H9 (cell line): Measurements from ENCODE around the gene CHD9. TPM values are rescaled to one million over a fixed set of nuclear protein-coding genes. Genes with fewer than 3 reads are reported as not detected.

ENCODE experiments used
- DNase-seq: peaks from one replicate; pipeline ENCODE4 v3.0.0-alpha.2; 2017
- H2AFZ ChIP-seq: one replicate; pipeline ENCODE4 v1.6.1; 2013; ENCODE audit warnings: mild to moderate bottlenecking, low read length, control low read depth, moderate library complexity
- H2AK5ac ChIP-seq: 2 replicates; pipeline ENCODE4 v1.6.1; 2013; ENCODE audit warnings: low read length, control low read depth, mixed read lengths; ENCODE audit not compliant: insufficient read length
- H2BK120ac ChIP-seq: one replicate; pipeline ENCODE4 v1.6.1; 2013; ENCODE audit warnings: low read depth, mild to moderate bottlenecking, low read length, control low read depth, inconsistent platforms; ENCODE audit not compliant: poor library complexity, severe bottlenecking
- H2BK12ac ChIP-seq: 2 replicates; pipeline ENCODE4 v1.6.1; 2013; ENCODE audit warnings: low read length, control low read depth, mixed read lengths, low read depth; ENCODE audit not compliant: insufficient read length
- H2BK15ac ChIP-seq: 2 replicates; pipeline ENCODE4 v1.6.1; 2013; ENCODE audit warnings: low read depth, low read length, control low read depth
- H2BK20ac ChIP-seq: one replicate; pipeline ENCODE4 v1.6.1; 2013; ENCODE audit warnings: low read depth, mild to moderate bottlenecking, low read length, control low read depth, inconsistent platforms; ENCODE audit not compliant: poor library complexity, severe bottlenecking
- H2BK5ac ChIP-seq: 2 replicates; pipeline ENCODE4 v1.6.1; 2013; ENCODE audit warnings: low read length, control low read depth, mixed read lengths; ENCODE audit not compliant: insufficient read length
- H3K14ac ChIP-seq: 2 replicates; pipeline ENCODE4 v1.6.1; 2013; ENCODE audit warnings: low read length, control low read depth; ENCODE audit not compliant: insufficient read depth
- H3K18ac ChIP-seq: 2 replicates; pipeline ENCODE4 v1.6.1; 2013; ENCODE audit warnings: low read depth, mild to moderate bottlenecking, mixed read lengths, low read length, control low read depth; ENCODE audit not compliant: insufficient read length
- H3K23ac ChIP-seq: 2 replicates; pipeline ENCODE4 v1.6.1; 2013; ENCODE audit warnings: low read length, control low read depth, mixed read lengths, low read depth; ENCODE audit not compliant: insufficient read length
- H3K23me2 ChIP-seq: 2 replicates; pipeline ENCODE4 v1.6.1; 2013; ENCODE audit warnings: low read depth, mild to moderate bottlenecking, mixed read lengths, low read length, control low read depth; ENCODE audit not compliant: insufficient read length, poor library complexity, severe bottlenecking
- H3K27ac ChIP-seq: 2 replicates; pipeline ENCODE4 v1.5.1; 2013; ENCODE audit warnings: low read length, control low read depth, mixed read lengths, low read depth; ENCODE audit not compliant: insufficient read length
- H3K27me3 ChIP-seq: 2 replicates; pipeline ENCODE4 v1.6.1; 2013; ENCODE audit warnings: low read length, control low read depth, inconsistent platforms; ENCODE audit not compliant: insufficient read depth
- H3K4ac ChIP-seq: 2 replicates; pipeline ENCODE4 v1.6.1; 2013; ENCODE audit warnings: low read depth, mild to moderate bottlenecking, control low read depth, inconsistent platforms, low read length, moderate library complexity
- H3K4me1 ChIP-seq: 2 replicates; pipeline ENCODE4 v1.6.1; 2013; ENCODE audit warnings: low read length, control low read depth, inconsistent platforms; ENCODE audit not compliant: insufficient read depth
- H3K4me2 ChIP-seq: 2 replicates; pipeline ENCODE4 v1.6.1; 2013; ENCODE audit warnings: low read length, control low read depth, mixed read lengths; ENCODE audit not compliant: insufficient read length, insufficient read depth
- H3K56ac ChIP-seq: 2 replicates; pipeline ENCODE4 v1.6.1; 2013; ENCODE audit warnings: low read depth, mild to moderate bottlenecking, mixed read lengths, low read length, control low read depth; ENCODE audit not compliant: insufficient read length
- H3K79me1 ChIP-seq: 2 replicates; pipeline ENCODE4 v1.6.1; 2013; ENCODE audit warnings: low read depth, mild to moderate bottlenecking, moderate library complexity, low read length, control low read depth, inconsistent platforms; ENCODE audit not compliant: insufficient read depth, poor library complexity, severe bottlenecking
- H3K79me2 ChIP-seq: 2 replicates; pipeline ENCODE4 v1.6.1; 2013; ENCODE audit warnings: low read length, control low read depth, inconsistent platforms; ENCODE audit not compliant: insufficient read depth
- H3K9ac ChIP-seq: 2 replicates; pipeline ENCODE4 v1.6.1; 2013; ENCODE audit warnings: low read length, control low read depth, mixed read lengths; ENCODE audit not compliant: insufficient read length; ENCODE audit errors: extremely low read depth
- H3K9me3 ChIP-seq: one replicate; pipeline ENCODE4 v1.6.1; 2013; ENCODE audit warnings: low read depth, low read length, inconsistent platforms; ENCODE audit not compliant: control insufficient read depth
- H3T11ph ChIP-seq: one replicate; pipeline ENCODE4 v1.6.1; 2013; ENCODE audit warnings: mild to moderate bottlenecking, low read length, control low read depth, inconsistent platforms
- H4K20me1 ChIP-seq: one replicate; pipeline ENCODE4 v1.6.1; 2013; ENCODE audit not compliant: control insufficient read depth, insufficient read length, insufficient read depth
- H4K5ac ChIP-seq: 2 replicates; pipeline ENCODE4 v1.6.1; 2013; ENCODE audit warnings: low read depth, mild to moderate bottlenecking, mixed read lengths, low read length, control low read depth; ENCODE audit not compliant: insufficient read length
- H4K8ac ChIP-seq: replicated peaks from 2 replicates; pipeline ENCODE4 v1.6.1; 2013; ENCODE audit warnings: low read length, control low read depth, mixed read lengths, low read depth; ENCODE audit not compliant: insufficient read length
- H4K91ac ChIP-seq: 2 replicates; pipeline ENCODE4 v1.6.1; 2013; ENCODE audit warnings: low read depth, mild to moderate bottlenecking, moderate library complexity, mixed read lengths, low read length, control low read depth; ENCODE audit not compliant: insufficient read length
- H3K27ac Mint-ChIP-seq, 3 experiments: 2 replicates in 2 of 3; 3 replicates in 1 of 3; pipeline ENCODE4 v1.8.0; 2020 to 2021; ENCODE audit warnings: mixed read lengths in 3 of 3, mild to moderate bottlenecking in 1 of 3, moderate library complexity in 1 of 3
- H3K27me3 Mint-ChIP-seq: 2 replicates; pipeline ENCODE4 v1.8.0; 2021; ENCODE audit warnings: low read depth, mild to moderate bottlenecking, moderate library complexity, mixed read lengths
- H3K36me3 Mint-ChIP-seq, 3 experiments: 2 replicates in 2 of 3; 3 replicates in 1 of 3; pipeline ENCODE4 v1.8.0; 2020 to 2021; ENCODE audit warnings: low read depth in 3 of 3, mixed read lengths in 3 of 3; ENCODE audit not compliant: insufficient read depth in 1 of 3
- H3K4me1 Mint-ChIP-seq, 2 experiments: 2 replicates each; pipeline ENCODE4 v1.8.0; 2020; ENCODE audit warnings: mixed read lengths in 2 of 2
- H3K4me3 Mint-ChIP-seq, 2 experiments: 2 replicates in 1 of 2; 3 replicates in 1 of 2; pipeline ENCODE4 v1.8.0; 2020 to 2021; ENCODE audit warnings: mild to moderate bottlenecking in 2 of 2, mixed read lengths in 2 of 2, moderate library complexity in 1 of 2
- H3K9me3 Mint-ChIP-seq, 2 experiments: 2 replicates in 1 of 2; 3 replicates in 1 of 2; pipeline ENCODE4 v1.8.0; 2020; ENCODE audit warnings: mild to moderate bottlenecking in 2 of 2, mixed read lengths in 2 of 2, moderate library complexity in 1 of 2
- CTCF ChIP-seq: fragments of 200-600 bp; sonication (generic); conservative IDR thresholded peaks from 3 replicates; pipeline ENCODE4 v1.8.0; 2021; ENCODE audit warnings: antibody characterized with exemption, mild to moderate bottlenecking
- WGBS: extraction: QIAGEN DNeasy Blood & Tissue Kit; methylation state at CpG from one replicate; pipeline ENCODE4 v1.1.7; 2013; ENCODE audit warnings: missing lambda C conversion rate, low lambda C conversion rate, mixed read lengths; ENCODE audit not compliant: insufficient read length; ENCODE audit errors: extremely low coverage; 5-methylcytosine and 5-hydroxymethylcytosine counted together
- total RNA-seq: library from RNA; stranded (reverse); gene quantifications from 2 replicates; pipeline ENCODE4 v1.2.1, GENCODE V29; 2021

Gene CHD9
- total RNA-seq, 1 experiment from 2014 or later = 46.2 TPM

GRCh38 chr16:53341792-53342191 lies 287.0 kb downstream of the CHD9 start:
- Mint-ChIP-seq H3K27ac (no peak overlapping the region), H3K36me3 (no peaks in the 10 kb centered on the region), H3K4me3 (no peak overlapping the region), H3K27me3 (no peaks in the 10 kb centered on the region), H3K4me1 (peaks cover 6 to 8% of the 10 kb centered on the region in 2 experiments), H3K9me3 (peaks cover 0 to 3% of the 10 kb centered on the region in 2 experiments; a peak in 1 of 5 replicates)
- no peak overlapping the region for H2BK120ac ChIP-seq
- TF ChIP-seq CTCF = no peak
- no peaks in the 10 kb centered on the region for H3K79me1 ChIP-seq
- H3K4me2 ChIP-seq = no peak overlapping the region
- no peak overlapping the region for H2BK20ac ChIP-seq
- H3K18ac ChIP-seq = no peak overlapping the region
- H3K27ac ChIP-seq = no peak overlapping the region
- H4K5ac ChIP-seq = no peak overlapping the region
- no CpG with 5 or more reads among the region's 6 CpGs for WGBS
- no peak overlapping the region for H3K9ac ChIP-seq
- H2BK15ac ChIP-seq = no peak overlapping the region
- H2AK5ac ChIP-seq = no peak overlapping the region
- H3K23ac ChIP-seq = no peak overlapping the region
- no peaks in the 10 kb centered on the region for H3K23me2 ChIP-seq
- H2BK12ac ChIP-seq = no peak overlapping the region
- no peak overlapping the region for H2AFZ ChIP-seq
- H3T11ph ChIP-seq = no peak overlapping the region
- no peak overlapping the region for H3K4ac ChIP-seq
- no peaks in the 10 kb centered on the region for H3K79me2 ChIP-seq
- DNase-seq = no peak
- no peak overlapping the region for H2BK5ac ChIP-seq
- no peak overlapping the region for H3K56ac ChIP-seq
- no peak overlapping the region for H4K8ac ChIP-seq
- H4K20me1 ChIP-seq = no peaks in the 10 kb centered on the region
- no peaks in the 10 kb centered on the region for H3K9me3 ChIP-seq
- no peak overlapping the region for H3K14ac ChIP-seq
- no peaks in the 10 kb centered on the region for H3K27me3 ChIP-seq
- no peak overlapping the region for H4K91ac ChIP-seq
- no peaks in the 10 kb centered on the region for H3K4me1 ChIP-seq
